ENCODE results near the gene ARHGAP24. TPM values are rescaled to one million over a fixed set of nuclear protein-coding genes. Genes with fewer than 3 reads are reported as not detected.

ARHGAP24 gene
- total and polyA plus RNA-seq, 2 donors (not counting 3 experiments of a cell fraction or from before 2014, with no cell fraction given): 52.1 to 79.4 TPM

- Histone ChIP-seq H4K20me1 (replicated peaks; ENCODE audit: control insufficient read depth, extremely low read depth, insufficient read depth, low read length) (no peaks in the 10 kb centered on the region), H3K9me1 (replicated peaks; ENCODE audit: control insufficient read depth, extremely low read depth, insufficient read depth, low read length) (no peaks in the 10 kb centered on the region), H2AFZ (ENCODE audit: low read depth, low read length) (no peak overlapping the region), H3K4me1 (ENCODE audit: control insufficient read depth, extremely low read depth, insufficient read depth, low read length) (peaks cover 72% of the 10 kb centered on the region), H3K4me3 (replicated peaks in 1 of 3; ENCODE audit: insufficient read depth in 1 of 3, low read depth in 1 of 3, low read length in 3 of 3) (peak overlapping the region in 1 of 3 experiments; percentile 98), H3K4me2 (ENCODE audit: insufficient read depth, low read length) (peak overlapping the region; percentile 100), H3K79me2 (ENCODE audit: control insufficient read depth, insufficient read depth, low read length) (peaks cover 97% of the 10 kb centered on the region), H3K9me3 (replicated peaks; ENCODE audit: control insufficient read depth, insufficient read depth, low read length) (no peaks in the 10 kb centered on the region), H3K27me3 (ENCODE audit: control insufficient read depth in 2 of 2, insufficient read depth in 2 of 2, low read length in 2 of 2) (no peaks in the 10 kb centered on the region), H3K27ac (ENCODE audit: insufficient read depth, low read depth, low read length) (peak overlapping the region; percentile 100), H3K9ac (replicated peaks; ENCODE audit: extremely low read depth, insufficient read depth, low read length) (peak overlapping the region; percentile 100), H3K36me3 (ENCODE audit: control insufficient read depth in 2 of 2, extremely low read depth in 1 of 2, insufficient read depth in 2 of 2, low read length in 2 of 2) (no peaks in the 10 kb centered on the region)
- DNase-seq (ENCODE audit: low read depth, low spot score) (peak; percentile 95), FAIRE-seq (peak; percentile 71)
- ChIA-PET POLR2A (interaction anchor here (1.0 to 2.3 kb wide), 2 partner anchors 9 to 21 kb away, joined by 3 to 9 read pairs; no protein-coding TSS in a partner anchor), CTCF (interaction anchor here (1.4 to 9.4 kb wide), 5 partner anchors 9 to 260 kb away, joined by 3 to 129 read pairs (median 13); no protein-coding TSS in a partner anchor)
- BruUV-seq (replicated peaks): no TSS peak
- intact Hi-C loops (cut with micrococcal nuclease) (loop anchor here (1.0 kb wide), 4 partner anchors 9 to 254 kb away; no protein-coding TSS in a partner anchor), dilution Hi-C loops (cut with MboI; ENCODE audit: extremely low pct_ligation_motif_present, low sequenced_read_pairs) (no loop called here)
- TF ChIP-seq EZH2 (IDR thresholded peaks at IDR 0.05; ENCODE audit: borderline replicate concordance, low read depth, low read length, severe bottlenecking): no peak
- peak; percentile 48 for TF ChIP-seq POLR2A (IDR thresholded peaks at IDR 0.05; ENCODE audit: low read depth, low read length)
- TF ChIP-seq FOS (IDR thresholded peaks at IDR 0.05; ENCODE audit: borderline replicate concordance, insufficient read depth, low read length): peak; percentile 92
- no peak for TF ChIP-seq MAX (IDR thresholded peaks at IDR 0.05; ENCODE audit: insufficient read depth, insufficient read length)
- TF ChIP-seq CTCF (IDR thresholded peaks at IDR 0.05; ENCODE audit: extremely low read depth in 1 of 2, insufficient read depth in 1 of 2, low read depth in 1 of 2, low read length in 2 of 2): no peak
- TF ChIP-seq JUN (IDR thresholded peaks at IDR 0.05; ENCODE audit: borderline replicate concordance, insufficient read depth, insufficient read length, low read depth): peak; percentile 96
- peak; percentile 75 for TF ChIP-seq POLR2AphosphoS5 (IDR thresholded peaks at IDR 0.05; ENCODE audit: insufficient read depth, low read depth, low read length)
- peak; percentile 73 for TF ChIP-seq GATA2 (IDR thresholded peaks at IDR 0.05; ENCODE audit: insufficient read depth, insufficient read length, low read depth, low read length)
- TF ChIP-seq MYC (IDR thresholded peaks at IDR 0.05; ENCODE audit: low read depth, low read length): no peak
These were observed 308.5 kb downstream of the ARHGAP24 start for GRCh38 chr4:85783483-85783882.

Data from endothelial cell of umbilical vein (primary cell).